K562 treated with DMSO at 1 percent for 4 hours (cell line): ENCODE measurements around the gene SCYGR1. TPM values are rescaled to one million over a fixed set of nuclear protein-coding genes. Genes with fewer than 3 reads are reported as not detected.

Experiments
- total RNA-seq: library from RNA; unstranded; fragments of 300-600 nt; gene quantifications from 2 replicates; pipeline ENCODE4 v1.2.3, GENCODE V29; 2022; ENCODE audit not compliant: insufficient read depth

The SCYGR1 gene, protein sequence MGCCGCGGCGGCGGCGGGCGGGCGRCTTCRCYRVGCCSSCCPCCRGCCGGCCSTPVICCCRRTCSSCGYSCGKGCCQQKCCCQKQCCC
- not detected in 2 replicates for total RNA-seq

GRCh38 chr2:227387583-227387982, at the start of gene SCYGR1:
Gene SCYGR1 (minus strand): TSS chr2:227387949. CDS start chr2:227387949, 0 bp downstream.

DNA sequence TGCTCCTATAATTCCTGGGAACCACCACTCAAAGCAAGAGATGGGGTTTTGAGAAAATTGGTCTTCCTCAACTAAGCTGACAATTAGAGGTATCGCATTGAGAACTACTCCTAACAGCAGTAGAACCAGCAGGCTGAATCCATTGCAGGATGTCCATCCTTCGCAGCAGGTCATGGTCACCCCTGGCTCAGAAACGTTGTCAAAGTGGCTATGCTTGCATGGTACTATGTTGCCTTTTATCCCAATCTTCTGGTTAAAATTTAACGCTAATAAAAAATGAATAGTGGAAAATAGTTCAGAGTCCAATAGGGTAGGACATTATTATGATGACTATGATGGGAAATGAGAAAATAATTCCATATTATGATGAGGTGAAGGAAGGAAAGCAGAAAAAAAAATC, 8.7 kb downstream of the SCYGR1 start, which contains the start of gene TM4SF20:
TSS of gene TM4SF20 (minus strand) at position 212 of the 400 bp plus-strand sequence. CDS start at position 174, 38 bp downstream.

Other genes with a start within 250 kb of the SCYGR1 start
- gene COL4A4, start 223.7 kb downstream of the SCYGR1 start, total RNA-seq = 0.05 TPM in 1 of 2 replicates, not detected in the other
- 0.56 TPM in 1 of 2 replicates, not detected in the other for gene COL4A3, start 223.3 kb downstream of the SCYGR1 start, total RNA-seq
- gene MFF, start 62.7 kb downstream of the SCYGR1 start, total RNA-seq = 27.1 and 36.4 TPM in 2 replicates
- gene TM4SF20, start 8.6 kb downstream of the SCYGR1 start, total RNA-seq = not detected in 2 replicates
- gene AGFG1, start 84.2 kb upstream of the SCYGR1 start, total RNA-seq = 19.6 and 24.8 TPM in 2 replicates
- gene SCYGR2, start 210.9 kb upstream of the SCYGR1 start, total RNA-seq = not detected in 2 replicates
- gene SCYGR3, start 226.9 kb upstream of the SCYGR1 start, total RNA-seq = not detected in 2 replicates
- not detected in 2 replicates for gene SCYGR4, start 229.5 kb upstream of the SCYGR1 start, total RNA-seq